Colonic mucosa (tissue), 4 donors: ENCODE data around the gene CHI3L1. TPM values are rescaled to one million over a fixed set of nuclear protein-coding genes. Genes with fewer than 3 reads are reported as not detected.

Experiments
- DNase-seq: peaks from one replicate; pipeline ENCODE4 v3.0.0-alpha.2; 2020
- H3K27ac ChIP-seq: fragments of 200-600 bp; one replicate; pipeline ENCODE4 v1.8.0; 2021
- H3K27me3 ChIP-seq: fragments of 200-600 bp; one replicate; pipeline ENCODE4 v1.8.0; 2021
- H3K36me3 ChIP-seq: fragments of 200-600 bp; one replicate; pipeline ENCODE4 v1.8.0; 2021
- H3K4me1 ChIP-seq: fragments of 200-600 bp; one replicate; pipeline ENCODE4 v1.8.0; 2021; ENCODE audit warnings: mild to moderate bottlenecking
- H3K4me3 ChIP-seq: fragments of 200-600 bp; one replicate; pipeline ENCODE4 v1.8.0; 2021
- H3K9ac ChIP-seq, 2 donors: one replicate each; pipeline ENCODE4 v1.7.0; 2013; ENCODE audit warnings: control low read depth in 2 of 2, low read depth in 2 of 2, low read length in 2 of 2
- H3K9me3 ChIP-seq: fragments of 200-600 bp; one replicate; pipeline ENCODE4 v1.8.0; 2021
- CTCF ChIP-seq: fragments of 200-600 bp; IDR thresholded peaks from one replicate; pipeline ENCODE4 v1.8.0; 2022; ENCODE audit warnings: antibody characterized with exemption, mild to moderate bottlenecking
- intact Hi-C: fragments of 100-400 bp; cut with DNase I; formaldehyde crosslinking; loops from one replicate; pipeline ENCODE4 v1.14.1; 2022
- total RNA-seq, 2 donors: library from RNA; stranded (reverse); fragmentation: NEBNext Ultra II Directional in 1 of 2; extraction: Animal tissue kit (Norgen Biotek cat#: 25700) in 1 of 2; gene quantifications; one replicate each; pipeline ENCODE4 v1.2.1, GENCODE V29; 2021
- donor health status: healthy.
- donor health status: DM: no; HTN: no; CAD: no.
- donor health status: DM: no; HTN: no; CAD: no.

Gene CHI3L1
- total RNA-seq, 2 donors from 2014 or later = 0.61 to 1.3 TPM

- Histone ChIP-seq H3K4me3 (no peak overlapping the region), H3K9me3 (no peaks in the 10 kb centered on the region), H3K27me3 (no peaks in the 10 kb centered on the region), H3K9ac (no peak overlapping the region), H3K4me1 (no peaks in the 10 kb centered on the region), H3K27ac (no peak overlapping the region), H3K36me3 (no peaks in the 10 kb centered on the region)
- DNase-seq = no peak
- no peak for TF ChIP-seq CTCF
- intact Hi-C loops = no loop called here
These were observed 37.2 kb downstream of the CHI3L1 start for GRCh38 chr1:203149188-203149840.

GRCh38 chr1:203148579-203148978 is 37.9 kb downstream of the CHI3L1 start:
- DNase-seq = no peak
- no peak for TF ChIP-seq CTCF
- Histone ChIP-seq H3K9me3 (no peaks in the 10 kb centered on the region), H3K27me3 (no peaks in the 10 kb centered on the region), H3K4me3 (no peak overlapping the region), H3K36me3 (no peaks in the 10 kb centered on the region), H3K9ac (no peak overlapping the region), H3K27ac (no peak overlapping the region), H3K4me1 (no peaks in the 10 kb centered on the region)
- intact Hi-C loops = no loop called here

GRCh38 chr1:203148127-203148526 is 38.4 kb downstream of the CHI3L1 start:
- no peaks in the 10 kb centered on the region for H3K36me3 ChIP-seq
- H3K4me3 ChIP-seq = no peak overlapping the region
- no peak overlapping the region for H3K27ac ChIP-seq
- H3K9ac ChIP-seq = no peak overlapping the region
- intact Hi-C loops = no loop called here
- H3K9me3 ChIP-seq = no peaks in the 10 kb centered on the region
- DNase-seq = peak; percentile 42
- H3K4me1 ChIP-seq = no peaks in the 10 kb centered on the region
- no peaks in the 10 kb centered on the region for H3K27me3 ChIP-seq
- peak; percentile 17 for TF ChIP-seq CTCF

- H3K4me1 ChIP-seq = no peaks in the 10 kb centered on the region
- no peak overlapping the region for H3K27ac ChIP-seq
- H3K9me3 ChIP-seq = no peaks in the 10 kb centered on the region
- H3K27me3 ChIP-seq = no peaks in the 10 kb centered on the region
- TF ChIP-seq CTCF = no peak
- no peak overlapping the region for H3K9ac ChIP-seq
- H3K4me3 ChIP-seq = no peak overlapping the region
- DNase-seq = no peak
- intact Hi-C loops = no loop called here
- H3K36me3 ChIP-seq = no peaks in the 10 kb centered on the region
These were observed 39.1 kb downstream of the CHI3L1 start for GRCh38 chr1:203147376-203147775.

GRCh38 chr1:203146537-203146936 is 40.0 kb downstream of the CHI3L1 start:
- Histone ChIP-seq H3K27ac (no peak overlapping the region), H3K36me3 (no peaks in the 10 kb centered on the region), H3K27me3 (no peaks in the 10 kb centered on the region), H3K9ac (no peak overlapping the region), H3K4me3 (no peak overlapping the region), H3K4me1 (no peaks in the 10 kb centered on the region), H3K9me3 (no peaks in the 10 kb centered on the region)
- DNase-seq = no peak
- intact Hi-C loops = no loop called here
- no peak for TF ChIP-seq CTCF
